NB4 (cell line): ENCODE measurements around the gene SCGB2A2.

ENCODE experiments used
- DNase-seq: peaks from one replicate; pipeline ENCODE4 v3.0.0; 2010; ENCODE audit warnings: low read depth
- H3K4me3 ChIP-seq: one replicate; pipeline ENCODE4 v1.5.1; 2011; ENCODE audit warnings: mild to moderate bottlenecking, low read depth, low read length, moderate library complexity
- MAX ChIP-seq: IDR thresholded peaks from 2 replicates; pipeline ENCODE4 v1.6.1; 2011; ENCODE audit warnings: low read depth, low read length
- MYC ChIP-seq: IDR thresholded peaks from 2 replicates; pipeline ENCODE4 v1.6.1; 2011; ENCODE audit warnings: low read depth, low read length
- POLR2A ChIP-seq: IDR thresholded peaks from 2 replicates; pipeline ENCODE4 v1.6.1; 2011; ENCODE audit warnings: mild to moderate bottlenecking; ENCODE audit not compliant: insufficient read length; ENCODE audit errors: extremely low read depth
- TF ChIP-seq, protein P1 (sequence below): IDR thresholded peaks from one replicate; pipeline ENCODE4 v1.5.1; 2012; ENCODE audit warnings: low read depth, low read length

The SCGB2A2 gene

GRCh38 chr11:62238151-62238550 is 31.8 kb upstream of the SCGB2A2 start:
- DNase-seq, result no peak
- no peak overlapping the region for H3K4me3 ChIP-seq
- TF ChIP-seq MYC, result no peak
- TF ChIP-seq POLR2A, result no peak
- no peak for TF ChIP-seq MAX
- TF ChIP-seq, protein P1, sequence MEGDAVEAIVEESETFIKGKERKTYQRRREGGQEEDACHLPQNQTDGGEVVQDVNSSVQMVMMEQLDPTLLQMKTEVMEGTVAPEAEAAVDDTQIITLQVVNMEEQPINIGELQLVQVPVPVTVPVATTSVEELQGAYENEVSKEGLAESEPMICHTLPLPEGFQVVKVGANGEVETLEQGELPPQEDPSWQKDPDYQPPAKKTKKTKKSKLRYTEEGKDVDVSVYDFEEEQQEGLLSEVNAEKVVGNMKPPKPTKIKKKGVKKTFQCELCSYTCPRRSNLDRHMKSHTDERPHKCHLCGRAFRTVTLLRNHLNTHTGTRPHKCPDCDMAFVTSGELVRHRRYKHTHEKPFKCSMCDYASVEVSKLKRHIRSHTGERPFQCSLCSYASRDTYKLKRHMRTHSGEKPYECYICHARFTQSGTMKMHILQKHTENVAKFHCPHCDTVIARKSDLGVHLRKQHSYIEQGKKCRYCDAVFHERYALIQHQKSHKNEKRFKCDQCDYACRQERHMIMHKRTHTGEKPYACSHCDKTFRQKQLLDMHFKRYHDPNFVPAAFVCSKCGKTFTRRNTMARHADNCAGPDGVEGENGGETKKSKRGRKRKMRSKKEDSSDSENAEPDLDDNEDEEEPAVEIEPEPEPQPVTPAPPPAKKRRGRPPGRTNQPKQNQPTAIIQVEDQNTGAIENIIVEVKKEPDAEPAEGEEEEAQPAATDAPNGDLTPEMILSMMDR, result no peak

DNA sequence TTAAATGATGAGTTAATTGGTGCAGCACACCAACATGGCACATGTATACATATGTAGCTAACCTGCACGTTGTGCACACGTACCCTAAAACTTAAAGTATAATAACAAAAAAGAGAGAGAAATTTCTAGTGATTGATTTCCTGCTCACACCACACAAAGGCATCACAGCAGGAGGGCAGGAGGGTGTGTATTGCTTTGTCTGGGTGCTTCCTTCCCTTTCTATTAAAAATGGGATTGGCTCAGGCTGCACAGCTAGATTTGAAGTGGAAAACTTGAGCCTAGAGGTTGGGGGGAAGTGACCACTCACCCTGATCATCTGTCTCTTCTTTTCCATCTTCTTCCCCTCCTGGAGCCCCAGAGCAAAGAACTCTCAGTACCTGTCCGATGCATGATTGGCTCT is 28.9 kb upstream of the SCGB2A2 start:
- no peak overlapping the region for H3K4me3 ChIP-seq
- no peak for TF ChIP-seq MYC
- TF ChIP-seq POLR2A, result no peak
- TF ChIP-seq, protein P1, result no peak
- TF ChIP-seq MAX, result no peak
- DNase-seq, result no peak

DNA sequence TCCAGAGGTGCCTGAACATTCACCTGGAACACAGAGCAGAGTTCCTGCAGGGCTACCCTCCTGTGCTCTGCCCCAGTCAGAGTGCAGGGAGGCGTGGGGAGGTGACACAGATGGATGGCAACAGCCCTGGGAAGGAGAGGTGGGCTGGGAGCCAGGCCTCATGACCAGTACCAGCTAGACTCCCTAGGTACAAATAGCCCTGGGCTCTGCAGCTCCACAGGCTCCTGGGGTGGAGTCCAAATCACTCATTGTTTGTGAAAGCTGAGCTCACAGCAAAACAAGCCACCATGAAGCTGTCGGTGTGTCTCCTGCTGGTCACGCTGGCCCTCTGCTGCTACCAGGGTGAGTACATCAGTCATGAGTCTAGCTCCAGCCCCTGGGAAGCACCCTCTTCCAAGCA is 27.9 kb upstream of the SCGB2A2 start, which contains the start of gene SCGB1D2:
TSS of gene SCGB1D2 (plus strand) at position 219 of the 400 bp plus-strand sequence. CDS start at position 288, 69 bp downstream.
- TF ChIP-seq MAX (no peak), POLR2A (no peak), MYC (no peak)
- H3K4me3 ChIP-seq, result no peak within 1 kb of the TSS
- DNase-seq, result no peak

DNA sequence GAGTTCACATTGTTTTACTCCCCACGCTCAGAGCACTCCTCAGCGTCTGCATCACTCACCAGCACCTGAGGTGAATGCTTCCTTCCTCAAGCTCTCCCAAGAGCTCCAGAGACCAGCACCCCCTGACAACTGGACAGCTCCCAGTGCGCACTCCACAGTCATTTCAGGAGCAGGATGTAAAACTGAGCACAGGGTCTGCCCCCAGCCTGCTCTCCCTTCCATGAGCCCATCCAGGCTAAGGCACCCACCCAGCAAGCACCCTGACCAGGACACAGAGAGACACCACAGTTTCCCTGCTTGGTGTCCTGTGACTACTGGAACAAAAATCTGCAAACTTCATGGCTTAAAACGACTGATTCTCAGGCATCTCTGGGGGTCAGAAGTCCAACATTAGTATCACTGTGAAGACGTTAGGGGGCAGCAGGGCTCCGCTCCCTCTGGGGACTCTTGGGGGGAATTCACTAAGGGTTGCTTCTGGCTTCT is 24.6 kb upstream of the SCGB2A2 start:
- peak; percentile 58 for DNase-seq
- TF ChIP-seq, protein P1, result peak; percentile 62
- no peak for TF ChIP-seq POLR2A
- no peak for TF ChIP-seq MAX
- TF ChIP-seq MYC, result no peak
- no peak overlapping the region for H3K4me3 ChIP-seq

- no peak for DNase-seq
- H3K4me3 ChIP-seq, result no peak overlapping the region
- TF ChIP-seq MAX, result no peak
- TF ChIP-seq, protein P1, result no peak
- no peak for TF ChIP-seq MYC
- no peak for TF ChIP-seq POLR2A
Measured at GRCh38 chr11:62251698-62252097, 18.3 kb upstream of the SCGB2A2 start.

DNA sequence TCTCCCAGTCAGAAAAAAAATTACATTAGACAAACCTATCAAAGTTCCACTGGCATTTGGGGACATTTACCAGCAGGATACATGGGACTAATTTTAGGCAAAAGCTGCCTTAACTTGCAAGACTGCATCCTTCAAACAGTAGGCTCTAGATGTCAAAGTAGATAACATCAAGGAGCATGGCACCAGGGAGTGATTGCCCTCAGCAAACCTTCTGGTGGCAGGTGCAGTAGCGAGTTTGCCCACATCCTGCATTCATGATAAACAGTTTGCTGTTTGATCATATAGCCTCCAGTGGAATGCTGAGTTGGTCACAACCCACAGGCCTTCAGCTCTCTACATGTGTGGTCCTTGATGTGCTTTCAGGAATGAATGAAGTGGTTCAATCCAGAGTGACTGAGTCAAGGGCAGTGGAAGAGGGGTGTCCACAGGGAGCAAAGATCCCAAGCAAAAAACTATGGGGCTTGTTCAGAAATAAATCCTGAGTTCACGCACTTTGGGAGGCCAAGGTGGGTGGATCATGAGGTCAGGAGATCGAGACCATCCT is 15.9 kb upstream of the SCGB2A2 start:
- TF ChIP-seq POLR2A (no peak), MAX (no peak), MYC (no peak)
- TF ChIP-seq, protein P1, result no peak
- DNase-seq, result no peak
- H3K4me3 ChIP-seq, result no peak overlapping the region
